Natural killer cell (primary cell): Measurements from ENCODE around the gene PTTG1. TPM values are rescaled to one million over a fixed set of nuclear protein-coding genes. Genes with fewer than 3 reads are reported as not detected.
A peak's percentile ranks its signal among the peaks of the same experiment; 100 is the strongest.

ENCODE experiments used
- ATAC-seq, 3 donors: fragments of 150-1000 bp in 2 of 3; fragments of 200-7000 bp in 1 of 3; cut with Tn5 transposase; 1 replicate in 1 of 3; 2 replicates in 2 of 3; pipeline ENCODE4 v1.10.0; 2021; ENCODE audit warnings: mild to moderate bottlenecking in 2 of 3, moderate library complexity in 2 of 3
- DNase-seq, 2 donors: peaks; one replicate each; pipeline versions ENCODE4 v3.0.0 to v3.0.0-alpha.2; 2013 to 2021; ENCODE audit warnings: mixed read lengths in 1 of 2
- H3K27ac ChIP-seq: one replicate; pipeline ENCODE4 v1.5.1; 2013; ENCODE audit warnings: mild to moderate bottlenecking, low read length
- H3K27me3 ChIP-seq: one replicate; pipeline ENCODE4 v1.6.1; 2013; ENCODE audit warnings: low read length; ENCODE audit not compliant: control insufficient read depth, insufficient read depth
- H3K36me3 ChIP-seq: one replicate; pipeline ENCODE4 v1.6.1; 2013; ENCODE audit warnings: low read length; ENCODE audit not compliant: control insufficient read depth, insufficient read depth
- H3K4me1 ChIP-seq: one replicate; pipeline ENCODE4 v1.6.1; 2013; ENCODE audit warnings: low read length; ENCODE audit not compliant: control insufficient read depth, insufficient read depth
- H3K4me3 ChIP-seq: one replicate; pipeline ENCODE4 v1.5.1; 2013; ENCODE audit warnings: low read length
- H3K9me3 ChIP-seq: one replicate; pipeline ENCODE4 v1.6.1; 2013; ENCODE audit warnings: low read length; ENCODE audit not compliant: control insufficient read depth, insufficient read depth
- H3K27ac Mint-ChIP-seq, 2 donors: one replicate each; pipeline ENCODE4 v1.8.0; 2022; ENCODE audit warnings: mild to moderate bottlenecking in 2 of 2, mixed read lengths in 2 of 2, moderate library complexity in 1 of 2
- H3K27me3 Mint-ChIP-seq, 2 donors: one replicate each; pipeline ENCODE4 v1.8.0; 2022; ENCODE audit warnings: low read depth in 2 of 2, mixed read lengths in 2 of 2
- H3K36me3 Mint-ChIP-seq: one replicate; pipeline ENCODE4 v1.8.0; 2022; ENCODE audit warnings: mixed read lengths
- H3K4me1 Mint-ChIP-seq, 2 donors: one replicate each; pipeline ENCODE4 v1.8.0; 2022; ENCODE audit warnings: mixed read lengths in 2 of 2
- H3K4me3 Mint-ChIP-seq: one replicate; pipeline ENCODE4 v1.8.0; 2022; ENCODE audit warnings: mild to moderate bottlenecking, moderate library complexity, mixed read lengths
- H3K9me3 Mint-ChIP-seq, 2 donors: one replicate each; pipeline ENCODE4 v1.8.0; 2022; ENCODE audit warnings: mixed read lengths in 2 of 2
- WGBS: methylation state at CpG from one replicate; pipeline ENCODE4 v1.1.7; 2013; ENCODE audit warnings: missing lambda C conversion rate; ENCODE audit not compliant: insufficient coverage; 5-methylcytosine and 5-hydroxymethylcytosine counted together
- intact Hi-C: fragments of 100-400 bp; cut with micrococcal nuclease; formaldehyde crosslinking; loops from one replicate; pipeline ENCODE4 v1.14.2; 2022
- total RNA-seq, 4 donors: library from RNA; stranded (reverse); fragments of 120-200 nt in 1 of 4; gene quantifications; one replicate each; pipeline versions ENCODE4 v1.2.3 to v1.2.4, GENCODE V29; 2013 to 2022
- TF ChIP-seq, protein P1 (sequence below): fragments of 200-600 bp; IDR thresholded peaks from one replicate; pipeline ENCODE4 v1.8.0; 2022; ENCODE audit warnings: antibody characterized with exemption

The PTTG1 gene
- total RNA-seq, 3 donors from 2014 or later (not counting 1 experiment from before 2014, with no cell fraction given) = 11.7 to 14.8 (median 12.1) TPM

DNA sequence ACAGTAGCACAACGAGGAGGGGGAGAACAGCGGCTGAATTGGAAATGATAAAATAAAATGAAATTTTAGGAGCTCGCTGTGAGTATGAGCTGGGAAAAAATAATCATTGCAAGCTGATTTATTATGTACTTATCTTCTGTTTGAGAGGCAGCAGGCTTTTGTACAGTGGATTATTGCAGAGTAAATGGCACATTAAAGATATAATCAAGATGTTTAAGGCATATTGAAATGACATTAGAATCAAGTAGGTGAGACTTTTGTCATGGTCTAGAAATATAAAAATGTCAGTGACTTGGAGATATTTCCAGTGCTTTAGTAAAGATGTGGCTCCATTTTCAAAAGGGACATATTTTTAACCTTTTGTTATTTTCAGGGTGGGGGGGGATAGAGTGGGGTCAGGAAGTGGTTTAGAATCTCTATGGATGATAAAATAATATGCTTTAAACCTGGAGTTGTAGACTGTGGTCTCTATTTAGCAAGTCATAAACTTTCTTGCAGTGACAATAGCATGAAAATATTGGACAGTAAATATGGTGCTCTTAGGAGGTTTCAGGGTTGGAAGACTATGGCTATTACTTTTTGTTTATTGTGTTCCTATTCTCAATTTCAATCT is 46.8 kb downstream of the PTTG1 start:
- Mint-ChIP-seq H3K9me3 (no peaks in the 10 kb centered on the region), H3K27me3 (no peaks in the 10 kb centered on the region), H3K4me1 (peaks cover 59 to 64% of the 10 kb centered on the region in 2 donors), H3K27ac (peak overlapping the region; percentile 89 to 92), H3K4me3 (peak overlapping the region; percentile 93), H3K36me3 (no peaks in the 10 kb centered on the region)
- 14% methylated on average over 3 of the region's 3 CpGs for WGBS
- Histone ChIP-seq H3K9me3 (no peaks in the 10 kb centered on the region), H3K4me1 (peaks cover 41% of the 10 kb centered on the region), H3K4me3 (peak overlapping the region; percentile 37), H3K27me3 (no peaks in the 10 kb centered on the region), H3K36me3 (no peaks in the 10 kb centered on the region), H3K27ac (peak overlapping the region; percentile 60)
- DNase-seq (no peak), ATAC-seq (no peak)
- intact Hi-C loops = loop anchor here (1.0 to 2.0 kb wide), 3 partner anchors 29 to 349 kb away; partner anchors contain the start of gene PWWP2A
- TF ChIP-seq, protein P1, sequence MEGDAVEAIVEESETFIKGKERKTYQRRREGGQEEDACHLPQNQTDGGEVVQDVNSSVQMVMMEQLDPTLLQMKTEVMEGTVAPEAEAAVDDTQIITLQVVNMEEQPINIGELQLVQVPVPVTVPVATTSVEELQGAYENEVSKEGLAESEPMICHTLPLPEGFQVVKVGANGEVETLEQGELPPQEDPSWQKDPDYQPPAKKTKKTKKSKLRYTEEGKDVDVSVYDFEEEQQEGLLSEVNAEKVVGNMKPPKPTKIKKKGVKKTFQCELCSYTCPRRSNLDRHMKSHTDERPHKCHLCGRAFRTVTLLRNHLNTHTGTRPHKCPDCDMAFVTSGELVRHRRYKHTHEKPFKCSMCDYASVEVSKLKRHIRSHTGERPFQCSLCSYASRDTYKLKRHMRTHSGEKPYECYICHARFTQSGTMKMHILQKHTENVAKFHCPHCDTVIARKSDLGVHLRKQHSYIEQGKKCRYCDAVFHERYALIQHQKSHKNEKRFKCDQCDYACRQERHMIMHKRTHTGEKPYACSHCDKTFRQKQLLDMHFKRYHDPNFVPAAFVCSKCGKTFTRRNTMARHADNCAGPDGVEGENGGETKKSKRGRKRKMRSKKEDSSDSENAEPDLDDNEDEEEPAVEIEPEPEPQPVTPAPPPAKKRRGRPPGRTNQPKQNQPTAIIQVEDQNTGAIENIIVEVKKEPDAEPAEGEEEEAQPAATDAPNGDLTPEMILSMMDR = no peak

DNA sequence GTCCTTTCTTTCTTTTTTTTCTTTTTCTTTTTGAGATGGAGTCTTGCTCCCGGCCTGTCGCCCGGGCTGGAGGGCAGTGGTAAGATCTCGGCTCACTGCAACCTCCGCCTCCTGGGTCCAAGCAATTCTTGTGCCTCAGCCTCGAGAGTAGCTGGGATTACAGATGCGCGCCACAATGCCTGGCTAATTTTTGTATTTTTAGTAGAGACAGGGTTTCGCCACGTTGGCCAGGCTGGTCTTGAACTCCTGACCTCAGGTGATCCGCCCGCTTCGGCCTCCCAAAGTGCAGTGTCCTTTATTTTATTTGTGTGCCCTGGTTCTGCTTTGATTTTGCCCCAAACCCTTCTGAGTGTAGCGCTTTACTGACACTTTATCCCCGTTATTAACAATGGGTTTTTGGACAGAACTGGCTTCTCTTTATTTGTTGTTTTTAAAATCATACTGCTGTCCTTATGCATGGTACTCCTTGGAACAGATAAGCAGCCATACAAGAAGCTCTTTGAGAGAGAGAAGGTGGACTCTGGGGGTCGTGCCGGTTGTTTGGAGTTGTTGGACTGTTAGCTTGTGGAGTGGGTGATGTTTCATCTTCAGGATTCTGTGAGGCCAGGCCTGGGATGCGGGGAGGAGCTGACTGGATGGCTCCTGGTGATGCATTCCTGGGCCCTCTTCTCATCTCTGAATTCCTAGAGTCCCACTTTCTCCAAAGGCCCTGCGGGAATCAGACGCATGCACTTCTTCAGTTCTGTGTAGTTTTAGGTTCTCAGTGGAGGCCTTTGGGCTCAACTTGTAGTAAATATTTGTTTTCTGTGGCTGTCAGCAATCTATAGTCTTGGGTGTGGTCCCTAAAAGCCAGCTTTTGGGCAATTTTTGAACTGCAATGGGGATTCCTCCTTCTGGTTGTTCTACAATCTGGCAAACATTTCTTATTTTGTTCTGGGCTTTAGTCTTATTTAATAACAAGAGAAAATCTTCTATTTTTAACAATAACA is 47.8 kb downstream of the PTTG1 start:
- Mint-ChIP-seq H3K27ac (peak overlapping the region; percentile 89 to 92), H3K27me3 (no peaks in the 10 kb centered on the region), H3K4me1 (peaks cover 55 to 63% of the 10 kb centered on the region in 2 donors), H3K9me3 (no peaks in the 10 kb centered on the region), H3K36me3 (no peaks in the 10 kb centered on the region), H3K4me3 (peak overlapping the region; percentile 93)
- TF ChIP-seq, protein P1 = no peak
- 48% methylated on average over 20 of the region's 20 CpGs for WGBS
- intact Hi-C loops = loop anchor here (2.0 kb wide), 1 partner anchor 37 kb away; no protein-coding TSS in a partner anchor
- peak overlapping the region; percentile 1 for H3K27ac ChIP-seq
- H3K36me3 ChIP-seq = no peaks in the 10 kb centered on the region
- H3K4me3 ChIP-seq = peak overlapping the region; percentile 37
- H3K9me3 ChIP-seq = no peaks in the 10 kb centered on the region
- no peaks in the 10 kb centered on the region for H3K27me3 ChIP-seq
- H3K4me1 ChIP-seq = peaks cover 41% of the 10 kb centered on the region
- ATAC-seq = no peak
- DNase-seq = no peak

DNA sequence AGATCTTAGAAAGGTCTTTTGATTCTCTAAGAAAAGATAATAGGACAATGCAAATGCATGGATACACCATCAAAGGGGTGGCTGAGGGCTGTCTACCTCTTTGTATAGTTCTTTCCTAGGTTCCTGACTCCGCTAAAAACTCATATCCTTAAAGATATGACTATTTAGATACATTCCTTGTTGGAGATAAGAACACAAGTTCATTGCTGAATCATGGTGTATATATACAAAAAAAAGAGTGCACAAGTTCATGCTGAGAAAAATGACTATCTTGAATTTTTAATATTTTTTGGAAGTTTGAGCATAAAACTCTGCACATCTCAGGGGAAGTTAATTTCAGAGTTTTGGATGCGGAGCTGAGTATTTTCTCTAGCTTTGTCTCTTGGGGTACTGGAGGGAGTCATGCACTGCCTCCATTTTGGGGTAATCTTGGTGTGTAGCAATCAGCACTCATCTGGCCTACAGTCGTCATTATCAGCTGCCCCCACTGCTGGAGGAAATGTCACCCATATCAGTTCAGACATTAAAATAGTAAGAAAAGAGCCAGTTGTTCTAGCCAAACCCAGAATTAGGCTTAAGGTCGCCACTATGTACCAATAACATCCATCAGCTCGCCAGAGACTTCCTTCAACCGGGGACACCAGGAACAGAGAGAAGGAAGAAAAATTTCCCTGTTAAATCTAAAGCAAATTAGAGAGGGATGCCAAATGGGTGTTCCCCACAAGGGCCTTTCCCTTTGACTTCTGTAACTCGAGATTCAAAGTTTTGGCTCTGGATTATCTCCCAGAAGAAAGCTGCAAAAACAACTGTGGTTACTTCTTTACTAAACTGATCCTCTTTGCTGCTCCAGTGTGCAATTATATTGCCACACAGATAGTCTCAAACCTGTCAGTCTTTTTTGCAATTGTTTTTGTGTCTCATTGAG is 49.0 kb downstream of the PTTG1 start:
- ATAC-seq (peak in 1 of 3 donors; percentile 8), DNase-seq (peak in 1 of 2 donors; percentile 50)
- intact Hi-C loops = no loop called here
- Mint-ChIP-seq H3K4me3 (peak overlapping the region; percentile 64), H3K9me3 (no peaks in the 10 kb centered on the region), H3K27ac (peak overlapping the region; percentile 89 to 92), H3K4me1 (peaks cover 61 to 63% of the 10 kb centered on the region in 2 donors), H3K27me3 (no peaks in the 10 kb centered on the region), H3K36me3 (no peaks in the 10 kb centered on the region)
- Histone ChIP-seq H3K36me3 (no peaks in the 10 kb centered on the region), H3K9me3 (no peaks in the 10 kb centered on the region), H3K27ac (no peak overlapping the region), H3K27me3 (no peaks in the 10 kb centered on the region), H3K4me3 (no peak overlapping the region), H3K4me1 (peaks cover 41% of the 10 kb centered on the region)
- TF ChIP-seq, protein P1 = no peak
- 17% methylated on average over 6 of the region's 7 CpGs for WGBS
